ENCODE results near the gene FAM209A. TPM values are rescaled to one million over a fixed set of nuclear protein-coding genes. Genes with fewer than 3 reads are reported as not detected.

Gene FAM209A
- polyA plus RNA-seq, 3 donors, result 0.19 to 3.6 TPM; not detected in 1

GRCh38 chr20:56565511-56565910 lies 41.0 kb downstream of the FAM209A start:
- Histone ChIP-seq H3K27me3 (ENCODE audit: control insufficient read depth in 2 of 2, insufficient read depth in 2 of 2, low read length in 2 of 2) (no peaks in the 10 kb centered on the region), H3K4me3 (replicated peaks in 1 of 3; ENCODE audit: low read depth in 2 of 3, low read length in 3 of 3) (no peak overlapping the region), H2AFZ (ENCODE audit: insufficient read depth, low read depth, low read length, poor library complexity, severe bottlenecking) (no peak overlapping the region), H3K79me2 (ENCODE audit: insufficient read depth, low read length) (no peaks in the 10 kb centered on the region), H3K9me3 (replicated peaks in 1 of 2; ENCODE audit: control insufficient read depth in 1 of 2, insufficient read depth in 1 of 2, low read length in 2 of 2) (no peaks in the 10 kb centered on the region), H3K36me3 (replicated peaks in 1 of 2; ENCODE audit: control insufficient read depth in 1 of 2, insufficient read depth in 2 of 2, low read length in 2 of 2) (no peaks in the 10 kb centered on the region), H3K27ac (ENCODE audit: low read depth in 1 of 2, low read length in 2 of 2) (no peak overlapping the region), H3K4me1 (ENCODE audit: control insufficient read depth in 1 of 2, insufficient read depth in 2 of 2, low read length in 2 of 2) (no peaks in the 10 kb centered on the region), H3K9ac (ENCODE audit: insufficient read depth, low read length, poor library complexity, severe bottlenecking) (no peak overlapping the region), H4K20me1 (ENCODE audit: insufficient read depth, low read length) (no peaks in the 10 kb centered on the region), H3K4me2 (replicated peaks; ENCODE audit: extremely low read depth, low read length, poor library complexity, severe bottlenecking) (no peak overlapping the region)
- WGBS (ENCODE audit: insufficient coverage), result 92% methylated on average over 4 of the region's 4 CpGs
- peaks cover 0 to 2% (median 0%) of the 10 kb centered on the region in 3 donors for H3K27me3 Mint-ChIP-seq (ENCODE audit: low read depth in 3 of 3)
- H3K4me1 Mint-ChIP-seq, result no peaks in the 10 kb centered on the region
- intact Hi-C loops (cut with micrococcal nuclease), result no loop called here
- no peak overlapping the region for H3K27ac Mint-ChIP-seq
- H3K4me3 Mint-ChIP-seq, result no peak overlapping the region
- no peaks in the 10 kb centered on the region for H3K36me3 Mint-ChIP-seq
- peaks cover 0 to 3% (median 0%) of the 10 kb centered on the region in 7 donors for H3K9me3 Mint-ChIP-seq
- TF ChIP-seq CTCF (IDR thresholded peaks at IDR 0.05), result no peak
- no peak for DNase-seq

GRCh38 chr20:56566621-56567020 lies 42.1 kb downstream of the FAM209A start:
- no peaks in the 10 kb centered on the region for H3K36me3 ChIP-seq (replicated peaks in 1 of 2; ENCODE audit: control insufficient read depth in 1 of 2, insufficient read depth in 2 of 2, low read length in 2 of 2)
- no peaks in the 10 kb centered on the region for H3K4me1 Mint-ChIP-seq
- H3K9me3 Mint-ChIP-seq, result peaks cover 0 to 5% (median 0%) of the 10 kb centered on the region in 7 donors
- no peak for DNase-seq
- no peaks in the 10 kb centered on the region for H3K4me1 ChIP-seq (ENCODE audit: control insufficient read depth in 1 of 2, insufficient read depth in 2 of 2, low read length in 2 of 2)
- H3K79me2 ChIP-seq (ENCODE audit: insufficient read depth, low read length), result no peaks in the 10 kb centered on the region
- H2AFZ ChIP-seq (ENCODE audit: insufficient read depth, low read depth, low read length, poor library complexity, severe bottlenecking), result no peak overlapping the region
- no peaks in the 10 kb centered on the region for H3K27me3 ChIP-seq (ENCODE audit: control insufficient read depth in 2 of 2, insufficient read depth in 2 of 2, low read length in 2 of 2)
- H3K27ac Mint-ChIP-seq, result no peak overlapping the region
- H3K4me2 ChIP-seq (replicated peaks; ENCODE audit: extremely low read depth, low read length, poor library complexity, severe bottlenecking), result no peak overlapping the region
- peaks cover 0 to 2% (median 0%) of the 10 kb centered on the region in 3 donors for H3K27me3 Mint-ChIP-seq (ENCODE audit: low read depth in 3 of 3)
- H3K9me3 ChIP-seq (replicated peaks in 1 of 2; ENCODE audit: control insufficient read depth in 1 of 2, insufficient read depth in 1 of 2, low read length in 2 of 2), result no peaks in the 10 kb centered on the region
- no peak overlapping the region for H3K9ac ChIP-seq (ENCODE audit: insufficient read depth, low read length, poor library complexity, severe bottlenecking)
- TF ChIP-seq CTCF (IDR thresholded peaks at IDR 0.05), result no peak
- no peak overlapping the region for H3K27ac ChIP-seq (ENCODE audit: low read depth in 1 of 2, low read length in 2 of 2)
- no peaks in the 10 kb centered on the region for H4K20me1 ChIP-seq (ENCODE audit: insufficient read depth, low read length)
- intact Hi-C loops (cut with micrococcal nuclease), result no loop called here
- H3K36me3 Mint-ChIP-seq, result no peaks in the 10 kb centered on the region
- no peak overlapping the region for H3K4me3 ChIP-seq (replicated peaks in 1 of 3; ENCODE audit: low read depth in 2 of 3, low read length in 3 of 3)
- 83% methylated on average over 1 of the region's 3 CpGs for WGBS (ENCODE audit: insufficient coverage)
- H3K4me3 Mint-ChIP-seq, result no peak overlapping the region

All from CD14-positive monocyte (primary cell).